Activated CD4-positive, alpha-beta T cell treated with anti-CD3 and anti-CD28 coated beads, Interleukin-2, amount 50 U/mL, for 16 hours (primary cell): ENCODE results near the gene ZNF71.
A peak's percentile ranks its signal among the peaks of the same experiment; 100 is the strongest.

Experiments used
- DNase-seq: peaks from one replicate; pipeline ENCODE4 v3.0.0-alpha.2; 2020

Gene ZNF71

GRCh38 chr19:56594783-56595547 lies at the start of gene ZNF71:
Gene ZNF71, plus strand, starts transcription at chr19:56595302. Its CDS starts 6,257 bp downstream, at chr19:56601559.
- DNase-seq, result peak; percentile 87

GRCh38 chr19:56547535-56547934 lies 47.6 kb upstream of the ZNF71 start:
- no peak for DNase-seq

- DNase-seq, result no peak
Measured at GRCh38 chr19:56554272-56554869, 40.7 kb upstream of the ZNF71 start.

GRCh38 chr19:56562766-56563165 lies 32.3 kb upstream of the ZNF71 start:
- no peak for DNase-seq

- DNase-seq, result peak; percentile 24
Measured at GRCh38 chr19:56566904-56567273, 28.2 kb upstream of the ZNF71 start.

- peak; percentile 90 for DNase-seq
Measured at GRCh38 chr19:56567274-56568120, 27.6 kb upstream of the ZNF71 start, which contains the start of gene ZNF470. Gene ZNF470, plus strand, starts transcription at chr19:56567468. Its CDS starts 2,844 bp downstream, at chr19:56570312.

GRCh38 chr19:56572589-56572988 lies 22.5 kb upstream of the ZNF71 start:
- no peak for DNase-seq

GRCh38 chr19:56573914-56574313 lies 21.2 kb upstream of the ZNF71 start:
- DNase-seq, result no peak

GRCh38 chr19:56577719-56578602 lies 17.1 kb upstream of the ZNF71 start:
- no peak for DNase-seq

- no peak for DNase-seq
Measured at GRCh38 chr19:56594446-56594782, 688 bp upstream of the ZNF71 start.

- no peak for DNase-seq
Measured at GRCh38 chr19:56595548-56595899, 422 bp downstream of the ZNF71 start.

- DNase-seq, result no peak
Measured at GRCh38 chr19:56596676-56597075, 1.6 kb downstream of the ZNF71 start.

GRCh38 chr19:56597696-56598095 lies 2.6 kb downstream of the ZNF71 start:
- no peak for DNase-seq

- no peak for DNase-seq
Measured at GRCh38 chr19:56601375-56601774, 6.3 kb downstream of the ZNF71 start.

- DNase-seq, result no peak
Measured at GRCh38 chr19:56603829-56604228, 8.7 kb downstream of the ZNF71 start.

GRCh38 chr19:56608274-56608964 lies 13.3 kb downstream of the ZNF71 start:
- no peak for DNase-seq

GRCh38 chr19:56611288-56611687 lies 16.2 kb downstream of the ZNF71 start:
- no peak for DNase-seq

- DNase-seq, result no peak
Measured at GRCh38 chr19:56612737-56613136, 17.6 kb downstream of the ZNF71 start.

GRCh38 chr19:56613639-56614038 lies 18.5 kb downstream of the ZNF71 start:
- DNase-seq, result no peak

- no peak for DNase-seq
Measured at GRCh38 chr19:56617531-56617930, 22.4 kb downstream of the ZNF71 start.

- no peak for DNase-seq
Measured at GRCh38 chr19:56619121-56619520, 24.0 kb downstream of the ZNF71 start.

GRCh38 chr19:56622374-56622773 lies 27.3 kb downstream of the ZNF71 start:
- DNase-seq, result no peak
